H1 (cell line): ENCODE data around the gene C17orf113. TPM values are rescaled to one million over a fixed set of nuclear protein-coding genes. Genes with fewer than 3 reads are reported as not detected.

Source experiments
- CHD7 ChIP-seq: fragments of 300-600 bp; sonication (generic); IDR thresholded peaks from 2 replicates; pipeline ENCODE4 v1.7.1; 2012; ENCODE audit warnings: low read length, moderate library complexity, mild to moderate bottlenecking, inconsistent platforms; ENCODE audit not compliant: insufficient replicate concordance
- JUN ChIP-seq: IDR thresholded peaks from 2 replicates; pipeline ENCODE4 v1.6.1; 2011; ENCODE audit warnings: low read depth, mild to moderate bottlenecking, improper control_type of control experiment, low read length
- MAX ChIP-seq: IDR thresholded peaks from 2 replicates; pipeline ENCODE4 v1.6.1; 2012; ENCODE audit warnings: inconsistent platforms
- polyA plus RNA-seq, 7 experiments: library from polyadenylated mRNA; depleted of rRNA in 3 of 7; stranded (reverse) in 5 of 7; unstranded in 2 of 7; fragments of >200 nt in 5 of 7; fragments of 200-250 nt in 2 of 7; gene quantifications; 1 replicate in 5 of 7; 2 replicates in 1 of 7; 4 replicates in 1 of 7; pipeline versions ENCODE4 v1.2.1 to v1.2.3, GENCODE V29; 2011 to 2013; ENCODE audit warnings: missing spikeins in 2 of 7, mixed read lengths in 2 of 7
- total RNA-seq: library from RNA; stranded (reverse); fragmentation: NEBNext Ultra II Directional; extraction: Animal tissue kit (Norgen Biotek cat#: 25700); gene quantifications from 2 replicates; pipeline ENCODE4 v1.2.1, GENCODE V29; 2021

Gene C17orf113
- total and polyA plus RNA-seq, 2 of the 8 experiments (the other 6 are each of a cell fraction or from before 2014, with no cell fraction given): 1.0 to 1.4 TPM

- TF ChIP-seq CHD7 (no peak), MAX (no peak), JUN (no peak)
Observed at GRCh38 chr17:42001729-42002128, 48.7 kb downstream of the C17orf113 start (continued).
